GM23338 (cell line): ENCODE measurements around the gene CDYL. TPM values are rescaled to one million over a fixed set of nuclear protein-coding genes. Genes with fewer than 3 reads are reported as not detected.

Experiments
- ATAC-seq: fragments of 200-7000 bp; cut with Tn5 transposase; 3 replicates; pipeline ENCODE4 v1.9.1; 2020
- DNase-seq: peaks from one replicate; pipeline ENCODE4 v3.0.0-alpha.2; 2015; ENCODE audit warnings: low spot score
- H2AFZ ChIP-seq: fragments of 200-600 bp; sonication (generic); 2 replicates; pipeline ENCODE4 v1.8.0; 2016; ENCODE audit warnings: antibody characterized with exemption, mild to moderate bottlenecking, moderate library complexity
- H3F3A ChIP-seq: fragments of 200-600 bp; sonication (generic); replicated peaks from 2 replicates; pipeline ENCODE4 v1.8.0; 2017; ENCODE audit warnings: antibody characterized with exemption, mixed run types, low read depth
- H3K27ac ChIP-seq: fragments of 200-600 bp; sonication (generic); 2 replicates; pipeline ENCODE4 v1.6.1; 2016; ENCODE audit warnings: low read depth
- H3K27me3 ChIP-seq: fragments of 200-600 bp; sonication (generic); 2 replicates; pipeline ENCODE4 v1.8.0; 2016; ENCODE audit warnings: mild to moderate bottlenecking, mixed run types, moderate library complexity; ENCODE audit not compliant: insufficient read depth
- H3K36me3 ChIP-seq: fragments of 200-600 bp; sonication (generic); 2 replicates; pipeline ENCODE4 v1.8.0; 2016; ENCODE audit warnings: mild to moderate bottlenecking; ENCODE audit not compliant: insufficient read depth
- H3K4me1 ChIP-seq: fragments of 200-600 bp; sonication (generic); 2 replicates; pipeline ENCODE4 v1.8.0; 2016; ENCODE audit warnings: mild to moderate bottlenecking, moderate library complexity; ENCODE audit not compliant: insufficient read depth
- H3K4me2 ChIP-seq: fragments of 200-600 bp; sonication (generic); 2 replicates; pipeline ENCODE4 v1.7.1; 2017; ENCODE audit warnings: mixed run types
- H3K4me3 ChIP-seq: fragments of 200-600 bp; sonication (generic); 2 replicates; pipeline ENCODE4 v1.6.1; 2016; ENCODE audit warnings: mixed run types
- H3K79me2 ChIP-seq: fragments of 200-600 bp; sonication (generic); replicated peaks from 2 replicates; pipeline ENCODE4 v1.8.0; 2017; ENCODE audit warnings: mild to moderate bottlenecking; ENCODE audit not compliant: insufficient read depth
- H3K9me2 ChIP-seq: fragments of 200-600 bp; sonication (generic); 2 replicates; pipeline ENCODE4 v1.8.0; 2017; ENCODE audit not compliant: insufficient read depth
- H4K20me1 ChIP-seq: fragments of 200-600 bp; sonication (generic); replicated peaks from 2 replicates; pipeline ENCODE4 v1.8.0; 2017; ENCODE audit warnings: mild to moderate bottlenecking; ENCODE audit not compliant: insufficient read depth
- H3K27ac Mint-ChIP-seq: 2 replicates; pipeline ENCODE4 v1.8.0; 2020; ENCODE audit warnings: inconsistent platforms, mild to moderate bottlenecking, moderate library complexity, mixed read lengths
- H3K27me3 Mint-ChIP-seq: 3 replicates; pipeline ENCODE4 v1.8.0; 2022; ENCODE audit warnings: low read depth, mild to moderate bottlenecking, moderate library complexity, mixed read lengths, inconsistent platforms; ENCODE audit not compliant: insufficient read depth, poor library complexity
- H3K36me3 Mint-ChIP-seq: 3 replicates; pipeline ENCODE4 v1.8.0; 2021; ENCODE audit warnings: low read depth, mild to moderate bottlenecking, inconsistent platforms, moderate library complexity, mixed read lengths
- H3K4me1 Mint-ChIP-seq: 3 replicates; pipeline ENCODE4 v1.8.0; 2020; ENCODE audit warnings: mild to moderate bottlenecking, inconsistent platforms, mixed read lengths
- H3K4me3 Mint-ChIP-seq: 3 replicates; pipeline ENCODE4 v1.8.0; 2021; ENCODE audit warnings: moderate library complexity, mild to moderate bottlenecking, inconsistent platforms, mixed read lengths
- H3K9me3 Mint-ChIP-seq: 3 replicates; pipeline ENCODE4 v1.8.0; 2020; ENCODE audit warnings: moderate library complexity, mild to moderate bottlenecking, inconsistent platforms, mixed read lengths
- CREB1 ChIP-seq: fragments of 250-450 bp; sonication (Bioruptor Pico); IDR thresholded peaks from 2 replicates; pipeline ENCODE4 v1.5.0; 2020; ENCODE audit warnings: low read depth, mild to moderate bottlenecking, moderate library complexity
- CTCF ChIP-seq, 2 experiments: fragments of 200-600 bp in 1 of 2; sonication (generic) in 1 of 2; conservative IDR thresholded peaks; 2 replicates each; pipeline versions ENCODE4 v1.5.1 to v1.6.1; 2016 to 2017; ENCODE audit warnings: antibody characterized with exemption in 2 of 2, low read depth in 2 of 2, mild to moderate bottlenecking in 2 of 2, moderate library complexity in 1 of 2
- EZH2 ChIP-seq: fragments of 200-600 bp; sonication (generic); IDR thresholded peaks from one replicate; pipeline ENCODE4 v1.8.0; 2017; ENCODE audit warnings: antibody characterized with exemption, mild to moderate bottlenecking, low read depth; ENCODE audit not compliant: unreplicated experiment
- EZH2phosphoT487 ChIP-seq: fragments of 200-600 bp; sonication (generic); IDR thresholded peaks from one replicate; pipeline ENCODE4 v1.8.1; 2018; ENCODE audit warnings: antibody characterized with exemption; ENCODE audit not compliant: unreplicated experiment
- JUNB ChIP-seq: IDR thresholded peaks from one replicate; pipeline ENCODE4 v1.6.1; 2016; ENCODE audit warnings: antibody characterized with exemption; ENCODE audit not compliant: unreplicated experiment
- NANOG ChIP-seq: IDR thresholded peaks from 2 replicates; pipeline ENCODE4 v1.6.1; 2016; ENCODE audit warnings: antibody characterized with exemption, borderline replicate concordance
- POLR2AphosphoS5 ChIP-seq: IDR thresholded peaks from 2 replicates; pipeline ENCODE4 v1.6.1; 2016; ENCODE audit warnings: antibody characterized with exemption, low read depth
- REST ChIP-seq: IDR thresholded peaks from one replicate; pipeline ENCODE4 v1.6.1; 2018; ENCODE audit warnings: antibody characterized with exemption; ENCODE audit not compliant: unreplicated experiment
- STAT1 ChIP-seq: IDR thresholded peaks from one replicate; pipeline ENCODE4 v1.6.1; 2016; ENCODE audit warnings: antibody characterized with exemption; ENCODE audit not compliant: unreplicated experiment
- ZNF114 ChIP-seq: fragments of 250-450 bp; sonication (Bioruptor Pico); IDR thresholded peaks from 2 replicates; pipeline ENCODE4 v1.5.0; 2020; ENCODE audit warnings: mild to moderate bottlenecking, moderate library complexity
- ZNF331 ChIP-seq: fragments of 250-450 bp; sonication (Bioruptor Pico); IDR thresholded peaks from 2 replicates; pipeline ENCODE4 v1.5.0; 2020; ENCODE audit warnings: low read depth, mild to moderate bottlenecking, moderate library complexity
- polyA plus RNA-seq: library from polyadenylated mRNA; unstranded; fragments of >200 nt; fragmentation: Nextera tagmentation; extraction: Ambion mirVana; gene quantifications from 2 replicates; pipeline ENCODE4 v1.2.1, GENCODE V29; 2016
- total RNA-seq: library from RNA; depleted of rRNA; stranded (reverse); fragments of >200 nt; shearing (Covaris generic); gene quantifications from 2 replicates; pipeline ENCODE4 v1.2.3, GENCODE V29; 2014
- TF ChIP-seq, protein P1 (sequence below): IDR thresholded peaks from 2 replicates; pipeline ENCODE4 v1.6.1; 2016; ENCODE audit warnings: antibody characterized with exemption
- TF ChIP-seq, protein P2 (sequence below): fragments of 250-450 bp; sonication (Bioruptor Pico); IDR thresholded peaks from 2 replicates; pipeline ENCODE4 v1.5.0; 2020; ENCODE audit warnings: mild to moderate bottlenecking, moderate library complexity

The CDYL gene
- total and polyA plus RNA-seq, 2 experiments from 2014 or later, result 67.2 to 128 TPM

GRCh38 chr6:4895971-4896370 lies 119.8 kb downstream of the CDYL start:
- no peaks in the 10 kb centered on the region for H3K9me2 ChIP-seq
- DNase-seq, result no peak
- H3K27ac Mint-ChIP-seq, result peak overlapping the region; percentile 90
- peaks cover 3% of the 10 kb centered on the region; the same call in 1 of the 3 replicates for H3K9me3 Mint-ChIP-seq
- no peak overlapping the region for H3K4me3 ChIP-seq
- peak overlapping the region; percentile 74 for H3K27ac ChIP-seq
- no peaks in the 10 kb centered on the region for H3K4me1 ChIP-seq
- H3K4me3 Mint-ChIP-seq, result no peak overlapping the region
- no peaks in the 10 kb centered on the region for H3K36me3 ChIP-seq
- peaks cover 51% of the 10 kb centered on the region for H4K20me1 ChIP-seq
- H3F3A ChIP-seq, result peaks cover 13% of the 10 kb centered on the region
- peaks cover 15% of the 10 kb centered on the region for H3K27me3 Mint-ChIP-seq
- no peak overlapping the region for H3K4me2 ChIP-seq
- peaks cover 82% of the 10 kb centered on the region for H3K79me2 ChIP-seq
- no peak for ATAC-seq
- no peaks in the 10 kb centered on the region for H3K27me3 ChIP-seq
- TF ChIP-seq JUNB, result no peak
- no peak for TF ChIP-seq NANOG
- TF ChIP-seq STAT1, result no peak
- TF ChIP-seq, protein P1, sequence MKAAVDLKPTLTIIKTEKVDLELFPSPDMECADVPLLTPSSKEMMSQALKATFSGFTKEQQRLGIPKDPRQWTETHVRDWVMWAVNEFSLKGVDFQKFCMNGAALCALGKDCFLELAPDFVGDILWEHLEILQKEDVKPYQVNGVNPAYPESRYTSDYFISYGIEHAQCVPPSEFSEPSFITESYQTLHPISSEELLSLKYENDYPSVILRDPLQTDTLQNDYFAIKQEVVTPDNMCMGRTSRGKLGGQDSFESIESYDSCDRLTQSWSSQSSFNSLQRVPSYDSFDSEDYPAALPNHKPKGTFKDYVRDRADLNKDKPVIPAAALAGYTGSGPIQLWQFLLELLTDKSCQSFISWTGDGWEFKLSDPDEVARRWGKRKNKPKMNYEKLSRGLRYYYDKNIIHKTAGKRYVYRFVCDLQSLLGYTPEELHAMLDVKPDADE, result no peak
- no peak for TF ChIP-seq POLR2AphosphoS5
- no peak for TF ChIP-seq ZNF114 (CRISPR knock-in tag)
- TF ChIP-seq, protein P2, sequence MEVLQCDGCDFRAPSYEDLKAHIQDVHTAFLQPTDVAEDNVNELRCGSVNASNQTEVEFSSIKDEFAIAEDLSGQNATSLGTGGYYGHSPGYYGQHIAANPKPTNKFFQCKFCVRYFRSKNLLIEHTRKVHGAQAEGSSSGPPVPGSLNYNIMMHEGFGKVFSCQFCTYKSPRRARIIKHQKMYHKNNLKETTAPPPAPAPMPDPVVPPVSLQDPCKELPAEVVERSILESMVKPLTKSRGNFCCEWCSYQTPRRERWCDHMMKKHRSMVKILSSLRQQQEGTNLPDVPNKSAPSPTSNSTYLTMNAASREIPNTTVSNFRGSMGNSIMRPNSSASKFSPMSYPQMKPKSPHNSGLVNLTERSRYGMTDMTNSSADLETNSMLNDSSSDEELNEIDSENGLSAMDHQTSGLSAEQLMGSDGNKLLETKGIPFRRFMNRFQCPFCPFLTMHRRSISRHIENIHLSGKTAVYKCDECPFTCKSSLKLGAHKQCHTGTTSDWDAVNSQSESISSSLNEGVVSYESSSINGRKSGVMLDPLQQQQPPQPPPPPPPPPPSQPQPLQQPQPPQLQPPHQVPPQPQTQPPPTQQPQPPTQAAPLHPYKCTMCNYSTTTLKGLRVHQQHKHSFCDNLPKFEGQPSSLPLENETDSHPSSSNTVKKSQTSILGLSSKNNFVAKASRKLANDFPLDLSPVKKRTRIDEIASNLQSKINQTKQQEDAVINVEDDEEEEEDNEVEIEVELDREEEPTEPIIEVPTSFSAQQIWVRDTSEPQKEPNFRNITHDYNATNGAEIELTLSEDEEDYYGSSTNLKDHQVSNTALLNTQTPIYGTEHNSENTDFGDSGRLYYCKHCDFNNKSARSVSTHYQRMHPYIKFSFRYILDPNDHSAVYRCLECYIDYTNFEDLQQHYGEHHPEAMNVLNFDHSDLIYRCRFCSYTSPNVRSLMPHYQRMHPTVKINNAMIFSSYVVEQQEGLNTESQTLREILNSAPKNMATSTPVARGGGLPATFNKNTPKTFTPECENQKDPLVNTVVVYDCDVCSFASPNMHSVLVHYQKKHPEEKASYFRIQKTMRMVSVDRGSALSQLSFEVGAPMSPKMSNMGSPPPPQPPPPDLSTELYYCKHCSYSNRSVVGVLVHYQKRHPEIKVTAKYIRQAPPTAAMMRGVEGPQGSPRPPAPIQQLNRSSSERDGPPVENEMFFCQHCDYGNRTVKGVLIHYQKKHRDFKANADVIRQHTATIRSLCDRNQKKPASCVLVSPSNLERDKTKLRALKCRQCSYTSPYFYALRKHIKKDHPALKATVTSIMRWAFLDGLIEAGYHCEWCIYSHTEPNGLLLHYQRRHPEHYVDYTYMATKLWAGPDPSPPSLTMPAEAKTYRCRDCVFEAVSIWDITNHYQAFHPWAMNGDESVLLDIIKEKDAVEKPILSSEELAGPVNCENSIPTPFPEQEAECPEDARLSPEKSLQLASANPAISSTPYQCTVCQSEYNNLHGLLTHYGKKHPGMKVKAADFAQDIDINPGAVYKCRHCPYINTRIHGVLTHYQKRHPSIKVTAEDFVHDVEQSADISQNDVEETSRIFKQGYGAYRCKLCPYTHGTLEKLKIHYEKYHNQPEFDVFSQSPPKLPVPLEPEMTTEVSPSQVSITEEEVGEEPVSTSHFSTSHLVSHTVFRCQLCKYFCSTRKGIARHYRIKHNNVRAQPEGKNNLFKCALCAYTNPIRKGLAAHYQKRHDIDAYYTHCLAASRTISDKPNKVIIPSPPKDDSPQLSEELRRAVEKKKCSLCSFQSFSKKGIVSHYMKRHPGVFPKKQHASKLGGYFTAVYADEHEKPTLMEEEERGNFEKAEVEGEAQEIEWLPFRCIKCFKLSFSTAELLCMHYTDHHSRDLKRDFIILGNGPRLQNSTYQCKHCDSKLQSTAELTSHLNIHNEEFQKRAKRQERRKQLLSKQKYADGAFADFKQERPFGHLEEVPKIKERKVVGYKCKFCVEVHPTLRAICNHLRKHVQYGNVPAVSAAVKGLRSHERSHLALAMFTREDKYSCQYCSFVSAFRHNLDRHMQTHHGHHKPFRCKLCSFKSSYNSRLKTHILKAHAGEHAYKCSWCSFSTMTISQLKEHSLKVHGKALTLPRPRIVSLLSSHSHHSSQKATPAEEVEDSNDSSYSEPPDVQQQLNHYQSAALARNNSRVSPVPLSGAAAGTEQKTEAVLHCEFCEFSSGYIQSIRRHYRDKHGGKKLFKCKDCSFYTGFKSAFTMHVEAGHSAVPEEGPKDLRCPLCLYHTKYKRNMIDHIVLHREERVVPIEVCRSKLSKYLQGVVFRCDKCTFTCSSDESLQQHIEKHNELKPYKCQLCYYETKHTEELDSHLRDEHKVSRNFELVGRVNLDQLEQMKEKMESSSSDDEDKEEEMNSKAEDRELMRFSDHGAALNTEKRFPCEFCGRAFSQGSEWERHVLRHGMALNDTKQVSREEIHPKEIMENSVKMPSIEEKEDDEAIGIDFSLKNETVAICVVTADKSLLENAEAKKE, result no peak
- no peak for TF ChIP-seq EZH2phosphoT487
- TF ChIP-seq EZH2, result no peak
- TF ChIP-seq CTCF (conservative IDR thresholded peaks at IDR 0.05; ENCODE audit: low read depth in 2 of 2), result no peak
- TF ChIP-seq ZNF331 (CRISPR knock-in tag), result no peak
- no peak for TF ChIP-seq CREB1 (CRISPR knock-in tag)
- TF ChIP-seq REST, result no peak
- peaks cover 24% of the 10 kb centered on the region for H3K4me1 Mint-ChIP-seq
- no peak overlapping the region for H2AFZ ChIP-seq
- H3K36me3 Mint-ChIP-seq, result peaks cover 80% of the 10 kb centered on the region
